Testis (tissue), 3 donors: ENCODE results near the gene EIF2A. TPM values are rescaled to one million over a fixed set of nuclear protein-coding genes. Genes with fewer than 3 reads are reported as not detected.
A peak's percentile ranks its signal among the peaks of the same experiment; 100 is the strongest.

Source experiments
- DNase-seq: peaks from one replicate; pipeline ENCODE4 v3.0.0-alpha.2; 2019
- H3K27ac ChIP-seq, 2 donors: fragments of 200-600 bp; sonication (generic); one replicate each; pipeline ENCODE4 v1.5.1; 2019
- H3K27me3 ChIP-seq: fragments of 200-600 bp; sonication (generic); one replicate; pipeline ENCODE4 v1.5.1; 2019
- H3K36me3 ChIP-seq: fragments of 200-600 bp; sonication (generic); one replicate; pipeline ENCODE4 v1.5.1; 2017; ENCODE audit warnings: low read depth; ENCODE audit errors: missing control alignments
- H3K4me1 ChIP-seq: fragments of 200-600 bp; sonication (generic); one replicate; pipeline ENCODE4 v1.5.1; 2019
- H3K4me3 ChIP-seq, 2 donors: fragments of 200-600 bp; sonication (generic); one replicate each; pipeline ENCODE4 v1.5.1; 2017 to 2019
- H3K9me3 ChIP-seq: fragments of 200-600 bp; sonication (generic); one replicate; pipeline ENCODE4 v1.5.1; 2017
- CTCF ChIP-seq, 3 experiments: fragments of 450-650 bp in 2 of 3; fragments of 200-600 bp in 1 of 3; sonication (generic) in 1 of 3; IDR thresholded peaks; one replicate each; pipeline ENCODE4 v1.5.1; 2016 to 2019; ENCODE audit warnings: antibody characterized with exemption in 3 of 3, mild to moderate bottlenecking in 2 of 3, moderate library complexity in 1 of 3
- POLR2A ChIP-seq: fragments of 450-650 bp; IDR thresholded peaks from one replicate; pipeline ENCODE4 v1.6.1; 2017; ENCODE audit warnings: antibody characterized with exemption, mild to moderate bottlenecking, moderate library complexity
- WGBS, 2 donors: methylation state at CpG; one replicate each; pipeline ENCODE4 v1.1.5; 2018; 5-methylcytosine and 5-hydroxymethylcytosine counted together
- intact Hi-C: fragments of 100-400 bp; cut with DNase I; formaldehyde crosslinking; loops from one replicate; pipeline ENCODE4 v1.15.1; 2023; ENCODE audit warnings: low total_unique reads
- polyA plus RNA-seq: library from polyadenylated mRNA; stranded (reverse); fragments of 350-450 nt; fragmentation: Illumina TruSeq; extraction: RNeasy Lipid Tissue Mini Kit (QIAGEN cat#74804); gene quantifications from one replicate; pipeline ENCODE4 v1.2.3, GENCODE V29; 2014; ENCODE audit warnings: low read depth, low replicate concordance; ENCODE audit not compliant: insufficient read depth
- total RNA-seq, 2 donors: library from RNA; depleted of rRNA; stranded (reverse); fragments of >200 nt; gene quantifications; one replicate each; pipeline ENCODE4 v1.2.3, GENCODE V29; 2016

EIF2A gene
- total and polyA plus RNA-seq, 3 donors from 2014 or later, result 32.1 to 83.2 (median 70.8) TPM

GRCh38 chr3:150603153-150603979, 56.8 kb downstream of the EIF2A start, which contains the start of gene SELENOT:
Gene SELENOT (plus strand): TSS chr3:150603321. CDS start chr3:150603363, 42 bp downstream.
- H3K4me1 ChIP-seq, result peaks cover 13% of the 10 kb centered on the region
- intact Hi-C loops, result no loop called here
- peak within 1 kb of the TSS; percentile 71 to 86 for H3K4me3 ChIP-seq
- WGBS, 2 donors, result 0% methylated on average over 50 to 65 of the region's 69 CpGs
- peak; percentile 94 for DNase-seq
- peak; percentile 78 for TF ChIP-seq POLR2A
- peak in 2 of 3 experiments; percentile 35 to 41 for TF ChIP-seq CTCF (IDR thresholded peaks at IDR 0.05)
- H3K9me3 ChIP-seq, result no peaks in the 10 kb centered on the region
- H3K27ac ChIP-seq, result peak within 1 kb of the TSS; percentile 93 to 98
- H3K36me3 ChIP-seq, result no peaks in the 10 kb centered on the region
- H3K27me3 ChIP-seq, result no peaks in the 10 kb centered on the region

DNA sequence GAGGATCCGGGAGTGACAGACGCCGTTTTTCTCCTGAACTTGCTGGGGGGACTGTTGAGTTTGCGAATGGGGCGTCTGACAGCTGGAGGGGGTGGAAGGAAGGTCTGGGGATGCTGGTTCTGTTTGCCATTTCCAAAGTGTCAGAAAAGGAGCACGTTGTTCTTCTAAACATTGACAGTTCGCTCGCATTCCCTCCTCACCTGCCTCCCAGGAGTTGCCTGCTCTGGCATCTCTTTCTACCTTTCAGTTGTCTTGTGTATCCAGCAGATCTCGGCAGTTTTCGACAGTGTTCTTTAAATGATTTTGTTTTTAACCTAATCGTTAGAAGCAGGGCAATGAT, 57.4 kb downstream of the EIF2A start:
- WGBS, 2 donors, result 0% methylated on average over 10 to 11 of the region's 11 CpGs
- peak overlapping the region; percentile 93 to 98 for H3K27ac ChIP-seq
- H3K36me3 ChIP-seq, result no peaks in the 10 kb centered on the region
- H3K4me1 ChIP-seq, result peaks cover 13% of the 10 kb centered on the region
- peak overlapping the region; percentile 71 to 86 for H3K4me3 ChIP-seq
- no peaks in the 10 kb centered on the region for H3K9me3 ChIP-seq
- intact Hi-C loops, result no loop called here
- no peaks in the 10 kb centered on the region for H3K27me3 ChIP-seq
- no peak for TF ChIP-seq CTCF (IDR thresholded peaks at IDR 0.05)
- DNase-seq, result peak; percentile 32

DNA sequence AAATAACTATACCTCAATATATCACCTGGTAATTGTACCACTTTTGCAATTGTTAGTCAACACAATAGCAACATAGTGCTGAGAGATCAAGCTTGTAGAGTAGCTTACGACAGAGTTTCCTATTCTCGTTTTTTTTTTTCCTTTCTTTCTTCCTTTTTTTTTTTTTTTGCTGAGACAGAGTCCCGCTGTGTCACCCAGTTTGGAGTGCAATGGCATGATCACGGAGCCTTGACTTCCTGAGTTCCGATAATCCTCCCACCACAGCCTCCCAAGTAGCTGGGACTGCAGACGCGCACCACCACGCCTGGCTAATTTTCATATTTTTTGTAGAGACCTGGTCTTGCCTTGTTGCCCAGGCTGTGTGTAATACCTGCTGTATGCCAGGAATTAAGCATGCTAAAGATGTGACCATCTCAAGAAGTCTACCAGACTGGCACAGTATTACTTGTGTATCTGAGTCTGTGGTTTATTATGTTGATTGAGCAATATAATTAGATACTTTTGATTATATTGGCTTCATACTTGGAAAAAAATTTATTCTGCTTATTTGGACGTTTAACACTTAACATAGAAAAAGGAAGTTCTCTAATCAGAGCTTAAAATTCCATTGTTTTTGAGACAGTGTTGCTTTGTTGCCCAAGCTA, 59.5 kb downstream of the EIF2A start:
- Histone ChIP-seq H3K36me3 (no peaks in the 10 kb centered on the region), H3K9me3 (no peaks in the 10 kb centered on the region), H3K4me1 (peaks cover 9% of the 10 kb centered on the region), H3K27ac (no peak overlapping the region), H3K27me3 (no peaks in the 10 kb centered on the region), H3K4me3 (no peak overlapping the region)
- DNase-seq, result no peak
- no peak for TF ChIP-seq POLR2A
- no peak for TF ChIP-seq CTCF (IDR thresholded peaks at IDR 0.05)
- WGBS, 2 donors, result 81 to 84% methylated on average over 9 of the region's 9 CpGs
- intact Hi-C loops, result no loop called here

DNA sequence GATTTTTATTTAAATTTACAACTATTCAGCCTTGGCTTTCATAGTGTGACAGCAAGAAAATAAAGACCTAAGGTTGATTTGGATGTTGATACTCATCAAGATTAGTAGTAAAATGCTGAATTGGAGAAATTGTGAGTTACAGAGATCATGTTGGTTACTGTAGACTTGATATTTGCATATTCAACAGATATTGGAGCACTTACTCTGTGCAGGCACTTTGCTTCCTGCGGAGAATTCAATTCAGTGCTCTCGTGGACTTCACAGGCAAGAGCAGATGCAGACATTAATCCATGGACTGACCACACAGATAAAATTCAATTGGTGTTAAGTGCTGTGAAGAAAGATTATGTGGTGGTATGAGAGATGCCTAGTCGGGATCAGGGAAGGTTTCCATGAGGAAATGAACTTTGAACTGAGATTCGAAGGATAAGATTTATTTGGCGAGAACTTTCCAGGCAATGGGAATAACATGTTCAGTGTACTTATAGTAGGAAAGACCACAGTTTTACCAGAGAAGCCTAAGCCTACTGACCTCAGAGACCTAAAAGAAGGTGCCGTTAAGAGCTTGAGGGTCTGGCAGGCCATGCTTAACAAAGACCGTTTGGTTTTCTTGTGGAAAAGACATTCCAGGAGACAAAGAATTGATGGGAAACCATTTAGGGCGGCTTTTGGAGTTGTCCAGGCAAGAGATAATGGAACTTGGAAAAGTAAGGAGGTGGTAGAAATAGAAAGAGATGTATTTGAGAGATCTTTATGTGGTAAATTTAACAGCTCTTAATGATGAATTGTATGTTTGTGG, 60.9 kb downstream of the EIF2A start:
- TF ChIP-seq CTCF (IDR thresholded peaks at IDR 0.05), result no peak
- TF ChIP-seq POLR2A, result no peak
- H3K9me3 ChIP-seq, result no peaks in the 10 kb centered on the region
- no peaks in the 10 kb centered on the region for H3K36me3 ChIP-seq
- H3K4me3 ChIP-seq, result no peak overlapping the region
- H3K4me1 ChIP-seq, result peaks cover 5% of the 10 kb centered on the region
- intact Hi-C loops, result no loop called here
- whole genome bisulfite sequencing, 2 donors, result 88 to 91% methylated on average over 8 of the region's 8 CpGs
- DNase-seq, result no peak
- no peaks in the 10 kb centered on the region for H3K27me3 ChIP-seq
- no peak overlapping the region for H3K27ac ChIP-seq
